ENCODE measurements around the gene SELENOI. TPM values are rescaled to one million over a fixed set of nuclear protein-coding genes. Genes with fewer than 3 reads are reported as not detected.
"Not testable (repeated sequence)": the region's sequence is repeated elsewhere in the genome, so short reads cannot be mapped to it uniquely, and the experiment has no call there.

SELENOI gene
- total and polyA plus RNA-seq, 2 experiments from 2014 or later = 8.4 to 67.8 TPM

GRCh38 chr2:26329083-26329482, 16.9 kb upstream of the SELENOI start:
- H2AFZ ChIP-seq; H3K4me3 Mint-ChIP-seq; H3K36me3 Mint-ChIP-seq (ENCODE audit: low read depth); H3K4me3 ChIP-seq; H3K9me3 Mint-ChIP-seq; H3K27me3 Mint-ChIP-seq (ENCODE audit: insufficient read depth, low read depth, poor library complexity); H3K27ac Mint-ChIP-seq; ATAC-seq; H3K27me3 ChIP-seq (ENCODE audit: insufficient read depth); H4K20me1 ChIP-seq (replicated peaks; ENCODE audit: insufficient read depth); H3K4me1 ChIP-seq (ENCODE audit: insufficient read depth); H3K9me2 ChIP-seq (ENCODE audit: insufficient read depth); DNase-seq (ENCODE audit: low spot score); H3K36me3 ChIP-seq (ENCODE audit: insufficient read depth); H3K4me2 ChIP-seq; H3K4me1 Mint-ChIP-seq; H3K79me2 ChIP-seq (replicated peaks; ENCODE audit: insufficient read depth); H3F3A ChIP-seq (replicated peaks; ENCODE audit: low read depth); H3K27ac ChIP-seq (ENCODE audit: low read depth): not testable (repeated sequence)

- H3K4me1 ChIP-seq (ENCODE audit: insufficient read depth) = no peaks in the 10 kb centered on the region
- Mint-ChIP-seq H3K27ac (no peak overlapping the region), H3K4me3 (no peak overlapping the region), H3K9me3 (no peaks in the 10 kb centered on the region), H3K27me3 (ENCODE audit: insufficient read depth, low read depth, poor library complexity) (peaks cover 7% of the 10 kb centered on the region), H3K36me3 (ENCODE audit: low read depth) (no peaks in the 10 kb centered on the region), H3K4me1 (peaks cover 12% of the 10 kb centered on the region)
- TF ChIP-seq EZH2 (IDR thresholded peaks at IDR 0.05; ENCODE audit: low read depth, unreplicated experiment) = no peak
- TF ChIP-seq NANOG (IDR thresholded peaks at IDR 0.05; ENCODE audit: borderline replicate concordance) = no peak
- TF ChIP-seq ZNF331 (CRISPR knock-in tag; IDR thresholded peaks at IDR 0.05; ENCODE audit: low read depth) = 0 out of 2 replicates have a peak, but pooled peaks have one; percentile 21
- TF ChIP-seq STAT1 (IDR thresholded peaks at IDR 0.05; ENCODE audit: unreplicated experiment) = no peak
- TF ChIP-seq EZH2phosphoT487 (IDR thresholded peaks at IDR 0.05; ENCODE audit: unreplicated experiment) = no peak
- TF ChIP-seq CTCF (conservative IDR thresholded peaks at IDR 0.05; ENCODE audit: low read depth in 2 of 2) = peak; percentile 91
- TF ChIP-seq ZNF114 (CRISPR knock-in tag; IDR thresholded peaks at IDR 0.05) = no peak
- TF ChIP-seq JUNB (IDR thresholded peaks at IDR 0.05; ENCODE audit: unreplicated experiment) = no peak
- no peak overlapping the region for H3K4me2 ChIP-seq
- H3K36me3 ChIP-seq (ENCODE audit: insufficient read depth) = no peaks in the 10 kb centered on the region
- H4K20me1 ChIP-seq (replicated peaks; ENCODE audit: insufficient read depth) = no peaks in the 10 kb centered on the region
- DNase-seq (ENCODE audit: low spot score) (peak; percentile 91), ATAC-seq (peak; percentile 98)
- H3K27ac ChIP-seq (ENCODE audit: low read depth) = no peak overlapping the region
- no peaks in the 10 kb centered on the region for H3F3A ChIP-seq (replicated peaks; ENCODE audit: low read depth)
- H3K4me3 ChIP-seq = no peak overlapping the region
- H3K79me2 ChIP-seq (replicated peaks; ENCODE audit: insufficient read depth) = no peaks in the 10 kb centered on the region
- no peaks in the 10 kb centered on the region for H3K9me2 ChIP-seq (ENCODE audit: insufficient read depth)
- no peak overlapping the region for H2AFZ ChIP-seq
- H3K27me3 ChIP-seq (ENCODE audit: insufficient read depth) = no peaks in the 10 kb centered on the region
These were observed 15.8 kb upstream of the SELENOI start for GRCh38 chr2:26330114-26330549.

DNA sequence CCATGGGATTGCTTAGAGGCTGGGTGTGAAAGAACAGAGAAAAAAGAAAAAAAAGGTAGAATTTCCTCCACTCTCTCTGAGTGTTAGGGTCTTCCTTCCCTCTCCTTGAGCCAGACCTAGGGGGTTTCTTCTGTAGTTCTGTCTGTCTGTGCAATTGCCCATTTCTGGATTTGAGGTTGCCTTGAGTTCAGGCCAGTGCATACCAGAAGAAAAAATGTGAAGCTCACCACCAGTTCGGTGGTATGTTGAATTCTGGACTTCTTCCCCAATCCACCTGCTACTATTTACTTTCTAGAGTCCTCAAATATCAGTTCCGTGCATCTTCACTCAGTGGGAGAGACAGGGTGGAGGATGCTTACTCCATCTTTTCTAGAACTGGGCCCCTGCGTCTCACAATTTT, 15.3 kb upstream of the SELENOI start:
- Histone ChIP-seq H3F3A (replicated peaks; ENCODE audit: low read depth) (no peaks in the 10 kb centered on the region), H3K36me3 (ENCODE audit: insufficient read depth) (no peaks in the 10 kb centered on the region), H4K20me1 (replicated peaks; ENCODE audit: insufficient read depth) (no peaks in the 10 kb centered on the region), H3K4me3 (no peak overlapping the region), H3K27me3 (ENCODE audit: insufficient read depth) (no peaks in the 10 kb centered on the region), H3K4me1 (ENCODE audit: insufficient read depth) (no peaks in the 10 kb centered on the region), H3K27ac (ENCODE audit: low read depth) (no peak overlapping the region), H3K9me2 (ENCODE audit: insufficient read depth) (no peaks in the 10 kb centered on the region), H3K79me2 (replicated peaks; ENCODE audit: insufficient read depth) (no peaks in the 10 kb centered on the region), H2AFZ (no peak overlapping the region), H3K4me2 (no peak overlapping the region)
- DNase-seq (ENCODE audit: low spot score) (no peak), ATAC-seq (no peak)
- peaks cover 7% of the 10 kb centered on the region for H3K27me3 Mint-ChIP-seq (ENCODE audit: insufficient read depth, low read depth, poor library complexity)
- no peak overlapping the region for H3K4me3 Mint-ChIP-seq
- no peaks in the 10 kb centered on the region for H3K36me3 Mint-ChIP-seq (ENCODE audit: low read depth)
- H3K4me1 Mint-ChIP-seq = peaks cover 12% of the 10 kb centered on the region
- no peak overlapping the region for H3K27ac Mint-ChIP-seq
- H3K9me3 Mint-ChIP-seq = no peaks in the 10 kb centered on the region
- no peak for TF ChIP-seq CTCF (conservative IDR thresholded peaks at IDR 0.05; ENCODE audit: low read depth in 2 of 2)
- no peak for TF ChIP-seq STAT1 (IDR thresholded peaks at IDR 0.05; ENCODE audit: unreplicated experiment)
- no peak for TF ChIP-seq JUNB (IDR thresholded peaks at IDR 0.05; ENCODE audit: unreplicated experiment)
- no peak for TF ChIP-seq EZH2 (IDR thresholded peaks at IDR 0.05; ENCODE audit: low read depth, unreplicated experiment)
- TF ChIP-seq POLR2AphosphoS5 (IDR thresholded peaks at IDR 0.05; ENCODE audit: low read depth) = no peak
- TF ChIP-seq REST (IDR thresholded peaks at IDR 0.05; ENCODE audit: unreplicated experiment) = no peak
- TF ChIP-seq ZNF114 (CRISPR knock-in tag; IDR thresholded peaks at IDR 0.05) = no peak
- TF ChIP-seq ZNF331 (CRISPR knock-in tag; IDR thresholded peaks at IDR 0.05; ENCODE audit: low read depth) = no peak
- no peak for TF ChIP-seq CREB1 (CRISPR knock-in tag; IDR thresholded peaks at IDR 0.05; ENCODE audit: low read depth)
